ENCODE data around the gene NFE2L2. TPM values are rescaled to one million over a fixed set of nuclear protein-coding genes. Genes with fewer than 3 reads are reported as not detected.
"Not testable (repeated sequence)": the region's sequence is repeated elsewhere in the genome, so short reads cannot be mapped to it uniquely, and the experiment has no call there.

Gene NFE2L2
- 100 to 1,000 TPM; 115 to 173 (median 157) TPM for polyA plus RNA-seq (ENCODE audit: insufficient read length in 4 of 4)

GRCh38 chr2:177264693-177265587 is at the start of gene NFE2L2:
Gene NFE2L2 (minus strand): TSS chr2:177264727. CDS start chr2:177264576, 151 bp downstream.
- DNase-seq (ENCODE audit: low read depth in 4 of 4, low spot score in 2 of 4) = peak; percentile 79 to 85 (median 82)

- no peak for DNase-seq (ENCODE audit: low read depth in 4 of 4, low spot score in 2 of 4)
Measured at GRCh38 chr2:177314194-177314593, 49.7 kb upstream of the NFE2L2 start.

GRCh38 chr2:177313162-177313781 is 48.7 kb upstream of the NFE2L2 start:
- DNase-seq (ENCODE audit: low read depth in 4 of 4, low spot score in 2 of 4) = no peak

GRCh38 chr2:177312562-177312961 is 48.0 kb upstream of the NFE2L2 start:
- no peak for DNase-seq (ENCODE audit: low read depth in 4 of 4, low spot score in 2 of 4)

DNA sequence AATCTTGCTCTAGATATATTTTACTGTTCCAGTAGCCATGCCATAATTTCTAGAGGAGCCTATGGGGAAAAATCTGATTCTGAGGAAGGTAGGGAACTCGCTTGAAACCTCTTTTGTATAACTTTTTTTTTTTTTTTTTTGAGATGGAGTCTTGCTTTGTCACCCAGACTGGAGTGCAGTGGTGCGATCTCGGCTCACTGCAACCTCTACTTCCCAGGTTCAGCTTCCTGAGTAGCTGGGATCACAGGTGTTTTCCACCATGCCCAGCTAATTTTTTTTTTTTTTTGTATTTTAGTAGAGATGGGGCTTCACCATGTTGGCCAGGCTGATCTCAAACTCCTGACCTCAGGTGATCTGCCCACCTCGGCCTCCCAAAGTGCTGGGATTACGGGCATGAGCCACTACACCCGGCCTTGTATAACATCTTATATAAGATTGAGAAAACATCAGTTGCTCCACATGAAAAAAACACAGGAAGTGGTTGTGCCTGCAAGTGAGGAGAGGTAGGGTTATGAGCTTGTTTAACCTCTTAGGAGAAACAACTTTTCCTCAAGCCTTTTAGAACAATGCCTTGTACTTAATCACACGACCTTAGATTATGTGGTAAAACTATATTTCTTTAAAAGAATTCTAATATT is 45.3 kb upstream of the NFE2L2 start:
- not testable (repeated sequence) for DNase-seq (ENCODE audit: low read depth in 4 of 4, low spot score in 2 of 4)

DNA sequence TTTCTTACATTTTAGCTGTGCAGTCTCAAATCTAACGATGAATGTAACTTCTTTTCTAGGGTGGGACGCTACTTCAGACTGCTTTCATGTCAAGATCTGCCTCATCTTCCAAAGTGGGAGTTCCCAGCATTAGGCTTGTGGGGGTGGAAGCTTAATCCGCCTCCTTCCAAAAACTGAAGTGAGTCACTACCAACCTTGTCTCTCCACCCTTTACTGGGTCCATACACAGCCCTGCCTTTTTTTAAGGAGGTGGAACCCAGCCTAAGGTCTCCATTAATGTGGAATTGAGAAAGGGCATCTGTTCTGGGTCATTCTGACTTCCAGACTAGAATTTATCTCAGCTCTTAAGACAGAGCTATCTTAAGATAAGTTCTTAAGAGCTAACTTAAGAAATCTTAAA is 42.0 kb upstream of the NFE2L2 start:
- no peak for DNase-seq (ENCODE audit: low read depth in 4 of 4, low spot score in 2 of 4)

- no peak for DNase-seq (ENCODE audit: low read depth in 4 of 4, low spot score in 2 of 4)
Measured at GRCh38 chr2:177303939-177304338, 39.4 kb upstream of the NFE2L2 start.

DNA sequence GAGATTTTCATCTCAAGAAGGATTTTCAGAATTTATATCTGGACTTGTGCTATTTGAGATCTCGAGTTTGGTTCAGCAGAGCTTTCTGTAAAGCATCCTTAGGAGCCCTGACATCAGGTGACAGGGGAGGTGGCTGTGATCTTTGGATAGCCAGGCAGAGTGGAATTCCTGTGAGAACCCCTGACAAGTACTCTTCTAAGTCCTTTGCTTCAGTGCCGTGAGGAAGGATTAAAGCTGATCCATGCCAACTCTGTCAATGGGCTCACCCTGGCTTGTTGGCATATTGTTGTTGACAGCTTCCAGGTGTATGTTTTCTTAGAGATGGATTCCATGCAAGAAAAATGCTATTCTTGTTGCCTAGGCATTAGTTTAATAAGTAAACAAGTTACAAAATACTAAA is 38.0 kb upstream of the NFE2L2 start:
- no peak for DNase-seq (ENCODE audit: low read depth in 4 of 4, low spot score in 2 of 4)

GRCh38 chr2:177298191-177298590 is 33.7 kb upstream of the NFE2L2 start:
- no peak for DNase-seq (ENCODE audit: low read depth in 4 of 4, low spot score in 2 of 4)

GRCh38 chr2:177296040-177296439 is 31.5 kb upstream of the NFE2L2 start:
- no peak for DNase-seq (ENCODE audit: low read depth in 4 of 4, low spot score in 2 of 4)

GRCh38 chr2:177295484-177295883 is 31.0 kb upstream of the NFE2L2 start:
- DNase-seq (ENCODE audit: low read depth in 4 of 4, low spot score in 2 of 4) = peak in 2 of 4 donors; percentile 19

DNA sequence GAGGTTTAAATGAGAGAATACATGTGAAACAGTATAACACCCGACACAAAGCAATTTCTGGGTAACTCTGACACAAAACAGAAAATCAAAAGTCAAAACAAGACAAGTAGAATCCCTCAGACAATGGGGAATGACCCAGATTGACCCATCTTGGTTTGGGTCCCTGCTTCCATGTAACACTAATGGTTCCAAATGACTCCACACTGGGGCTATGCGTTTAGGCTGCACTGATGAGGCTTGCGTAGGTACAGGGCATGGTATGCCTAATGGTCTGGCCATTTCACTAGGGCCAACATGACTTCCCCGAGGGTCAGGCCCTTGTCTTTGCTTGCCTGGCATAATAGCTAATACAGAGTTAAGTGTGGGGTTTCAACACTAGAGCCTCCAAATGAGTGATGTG is 27.2 kb upstream of the NFE2L2 start:
- DNase-seq (ENCODE audit: low read depth in 4 of 4, low spot score in 2 of 4) = no peak

DNA sequence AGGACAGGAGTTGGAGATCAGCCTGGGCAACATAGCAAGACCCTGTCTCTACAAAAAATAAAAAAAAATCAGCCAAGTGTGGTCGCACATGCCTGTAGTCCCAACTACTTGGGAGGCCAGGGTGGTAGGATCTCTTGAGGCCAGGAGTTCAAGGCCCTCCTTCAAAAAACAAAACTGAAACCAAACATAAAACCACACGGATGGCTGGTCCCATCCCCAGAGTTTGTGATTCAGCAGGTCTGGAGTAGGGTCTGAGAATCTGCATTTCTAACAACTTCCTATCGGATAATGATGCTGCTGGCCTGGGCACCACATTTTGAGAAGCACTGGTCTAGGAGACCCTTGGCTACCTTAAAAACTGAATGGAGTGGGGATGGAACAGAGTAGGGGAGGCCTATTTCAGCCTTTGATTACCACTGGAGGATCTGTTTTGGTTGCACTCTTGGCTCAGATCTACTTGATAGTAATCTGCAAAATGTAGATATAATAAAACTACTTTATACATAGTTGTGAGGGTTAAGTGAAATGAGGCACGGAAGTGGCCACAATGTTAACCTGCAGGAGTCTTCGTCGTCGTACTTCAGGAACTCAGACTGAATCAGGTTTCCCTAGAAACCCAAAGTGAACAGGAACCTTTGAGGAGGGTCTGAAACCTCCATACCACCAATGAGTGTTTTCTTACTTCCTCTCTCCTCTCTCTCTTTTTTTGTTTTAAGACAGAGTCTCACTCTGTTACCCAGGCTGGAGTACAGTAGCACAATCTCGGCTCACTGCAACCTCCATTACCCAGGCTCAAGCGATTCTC is 25.5 kb upstream of the NFE2L2 start:
- DNase-seq (ENCODE audit: low read depth in 4 of 4, low spot score in 2 of 4) = no peak

- no peak for DNase-seq (ENCODE audit: low read depth in 4 of 4, low spot score in 2 of 4)
Measured at GRCh38 chr2:177287814-177288213, 23.3 kb upstream of the NFE2L2 start.

- no peak for DNase-seq (ENCODE audit: low read depth in 4 of 4, low spot score in 2 of 4)
Measured at GRCh38 chr2:177285892-177286715, 21.6 kb upstream of the NFE2L2 start.

DNA sequence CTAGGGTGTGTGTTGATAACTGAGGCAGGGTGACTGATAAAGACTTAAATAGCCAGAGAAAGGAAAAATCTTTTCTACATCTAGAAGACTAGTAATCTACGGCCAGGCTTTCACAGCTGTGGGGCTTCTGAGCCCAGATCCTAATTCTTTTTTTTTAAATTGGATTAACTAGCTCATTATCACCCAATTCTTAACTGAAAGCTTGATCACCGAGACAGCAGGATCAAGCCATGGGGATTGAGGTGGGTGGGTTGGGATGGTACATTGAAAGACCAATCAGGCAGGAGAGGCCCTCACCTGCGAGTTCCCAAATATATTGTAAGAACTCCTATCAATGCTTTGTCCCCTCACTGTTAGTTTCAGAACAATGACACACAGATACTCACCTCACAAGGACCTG is 20.0 kb upstream of the NFE2L2 start:
- DNase-seq (ENCODE audit: low read depth in 4 of 4, low spot score in 2 of 4) = no peak

DNA sequence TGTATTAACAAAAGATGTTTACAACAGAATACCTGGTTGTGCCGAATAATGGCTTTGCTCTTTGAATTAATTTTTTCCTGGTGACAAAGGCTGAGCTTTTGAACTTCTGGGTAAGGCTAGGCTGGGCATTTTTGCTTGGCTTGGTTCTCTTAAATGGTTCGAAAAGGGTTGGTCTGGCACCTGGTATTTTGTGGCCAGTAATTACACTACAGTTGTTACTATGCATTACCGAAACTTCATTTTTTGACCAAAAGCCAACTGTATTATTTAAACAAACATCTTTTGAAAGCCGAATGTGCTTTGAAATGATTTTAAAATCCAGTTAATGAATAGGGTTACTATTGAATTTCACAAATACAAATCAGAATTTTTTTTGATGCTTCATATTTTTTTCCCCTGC is 19.4 kb upstream of the NFE2L2 start:
- no peak for DNase-seq (ENCODE audit: low read depth in 4 of 4, low spot score in 2 of 4)

GRCh38 chr2:177282787-177283572 is 18.5 kb upstream of the NFE2L2 start:
- no peak for DNase-seq (ENCODE audit: low read depth in 4 of 4, low spot score in 2 of 4)

GRCh38 chr2:177282181-177282641 is 17.7 kb upstream of the NFE2L2 start:
- no peak for DNase-seq (ENCODE audit: low read depth in 4 of 4, low spot score in 2 of 4)
